Measurements from ENCODE around the gene PCGF2.
"Not testable (repeated sequence)": the region's sequence is repeated elsewhere in the genome, so short reads cannot be mapped to it uniquely, and the experiment has no call there.

PCGF2 gene

GRCh38 chr17:38733982-38734973 lies 13.9 kb downstream of the PCGF2 start:
- DNase-seq, result no peak

- no peak for DNase-seq
Measured at GRCh38 chr17:38733282-38733981, 14.7 kb downstream of the PCGF2 start.

- DNase-seq, result no peak
Measured at GRCh38 chr17:38732376-38733281, 15.5 kb downstream of the PCGF2 start.

GRCh38 chr17:38731526-38732294 lies 16.4 kb downstream of the PCGF2 start:
- no peak for DNase-seq

GRCh38 chr17:38730526-38731379 lies 17.4 kb downstream of the PCGF2 start:
- DNase-seq, result no peak

- peak; percentile 69 to 84 (median 80) for DNase-seq
Measured at GRCh38 chr17:38729886-38730525, 18.1 kb downstream of the PCGF2 start, which contains the start of gene CISD3. CISD3 (plus strand) TSS chr17:38730341; CDS start chr17:38730359, 18 bp downstream.

- no peak for DNase-seq
Measured at GRCh38 chr17:38729368-38729885, 18.7 kb downstream of the PCGF2 start.

GRCh38 chr17:38728290-38728831 lies 19.8 kb downstream of the PCGF2 start:
- DNase-seq, result peak in 2 of 4 experiments; percentile 31 to 34

- peak in 2 of 4 experiments; percentile 25 to 56 for DNase-seq
Measured at GRCh38 chr17:38727736-38728135, 20.4 kb downstream of the PCGF2 start.

GRCh38 chr17:38726145-38726544 lies 22.0 kb downstream of the PCGF2 start:
- DNase-seq, result not testable (repeated sequence)

GRCh38 chr17:38725066-38725465 lies 23.1 kb downstream of the PCGF2 start:
- DNase-seq, result no peak

- no peak for DNase-seq
Measured at GRCh38 chr17:38724337-38724988, 23.7 kb downstream of the PCGF2 start.

- DNase-seq, result no peak
Measured at GRCh38 chr17:38721802-38722201, 26.3 kb downstream of the PCGF2 start.

GRCh38 chr17:38720941-38721340 lies 27.2 kb downstream of the PCGF2 start:
- DNase-seq, result no peak

GRCh38 chr17:38719943-38720641 lies 28.0 kb downstream of the PCGF2 start:
- DNase-seq, result no peak

GRCh38 chr17:38719289-38719942 lies 28.7 kb downstream of the PCGF2 start:
- no peak for DNase-seq

GRCh38 chr17:38717139-38717745 lies 30.9 kb downstream of the PCGF2 start:
- DNase-seq, result no peak
